Thyroid gland (tissue), 4 donors: ENCODE data around the gene NATD1.

Source experiments
- CTCF ChIP-seq, 6 experiments: fragments of 200-600 bp in 3 of 6; fragments of 450-650 bp in 3 of 6; sonication (generic) in 3 of 6; IDR thresholded peaks; one replicate each; pipeline ENCODE4 v1.5.1; 2016 to 2019; ENCODE audit warnings: antibody characterized with exemption in 6 of 6, mild to moderate bottlenecking in 2 of 6, inconsistent platforms in 1 of 6, moderate library complexity in 1 of 6
- POLR2A ChIP-seq, 2 donors: fragments of 450-650 bp; IDR thresholded peaks; one replicate each; pipeline ENCODE4 v1.6.1; 2017; ENCODE audit warnings: antibody characterized with exemption in 2 of 2, mild to moderate bottlenecking in 2 of 2, moderate library complexity in 1 of 2

- TF ChIP-seq CTCF (IDR thresholded peaks at IDR 0.05) (no peak), POLR2A (IDR thresholded peaks at IDR 0.05) (no peak)
These were observed 38.1 kb upstream of the NATD1 start for GRCh38 chr17:21291357-21291756.
